ENCODE data around the gene ANKDD1A. TPM values are rescaled to one million over a fixed set of nuclear protein-coding genes. Genes with fewer than 3 reads are reported as not detected.
A peak's percentile ranks its signal among the peaks of the same experiment; 100 is the strongest.

Gene ANKDD1A
- total and polyA plus RNA-seq, 2 donors (not counting 1 experiment from before 2014, with no cell fraction given): 8.2 to 13.2 TPM

- Histone ChIP-seq H3K27ac (ENCODE audit: insufficient read depth, low read length) (peak overlapping the region; percentile 16), H3K4me3 (replicated peaks in 1 of 4; ENCODE audit: control extremely low read depth in 1 of 4, insufficient read depth in 1 of 4, low read depth in 3 of 4, low read length in 4 of 4) (no peak overlapping the region), H3K9me3 (ENCODE audit: control insufficient read depth, insufficient read depth, low read depth, low read length) (no peaks in the 10 kb centered on the region), H3K4me2 (ENCODE audit: extremely low read depth, insufficient read depth, low read length) (no peak overlapping the region), H3K79me2 (ENCODE audit: control insufficient read depth, insufficient read depth, low read length) (peaks cover 16% of the 10 kb centered on the region), H2AFZ (ENCODE audit: low read length) (no peak overlapping the region), H4K20me1 (ENCODE audit: control insufficient read depth, extremely low read depth, insufficient read depth, low read length) (no peaks in the 10 kb centered on the region), H3K27me3 (ENCODE audit: control insufficient read depth, insufficient read depth, low read length) (no peaks in the 10 kb centered on the region), H3K9ac (ENCODE audit: insufficient read depth, low read length) (no peak overlapping the region), H3K4me1 (ENCODE audit: control insufficient read depth, extremely low read depth, insufficient read depth, low read length) (peaks cover 38% of the 10 kb centered on the region), H3K36me3 (ENCODE audit: control insufficient read depth, insufficient read depth, low read length) (peaks cover 49% of the 10 kb centered on the region)
- TF ChIP-seq EZH2 (IDR thresholded peaks at IDR 0.05; ENCODE audit: low read length, missing control alignments): no peak
- TF ChIP-seq CTCF (conservative IDR thresholded peaks at IDR 0.05 in 1 of 2, IDR thresholded peaks at IDR 0.05 in 1 of 2; ENCODE audit: low read depth in 1 of 2, low read length in 2 of 2): no peak
- DNase-seq (ENCODE audit: low read depth in 2 of 2): no peak
Measured at GRCh38 chr15:64864068-64864467, 47.6 kb upstream of the ANKDD1A start.

- H3K4me2 ChIP-seq (ENCODE audit: extremely low read depth, insufficient read depth, low read length): peak overlapping the region; percentile 20
- no peaks in the 10 kb centered on the region for H3K9me3 ChIP-seq (ENCODE audit: control insufficient read depth, insufficient read depth, low read depth, low read length)
- peak overlapping the region; percentile 76 for H3K27ac ChIP-seq (ENCODE audit: insufficient read depth, low read length)
- H4K20me1 ChIP-seq (ENCODE audit: control insufficient read depth, extremely low read depth, insufficient read depth, low read length): no peaks in the 10 kb centered on the region
- H3K36me3 ChIP-seq (ENCODE audit: control insufficient read depth, insufficient read depth, low read length): peaks cover 42% of the 10 kb centered on the region
- no peak for DNase-seq (ENCODE audit: low read depth in 2 of 2)
- peaks cover 32% of the 10 kb centered on the region for H3K4me1 ChIP-seq (ENCODE audit: control insufficient read depth, extremely low read depth, insufficient read depth, low read length)
- no peak overlapping the region for H3K4me3 ChIP-seq (replicated peaks in 1 of 4; ENCODE audit: control extremely low read depth in 1 of 4, insufficient read depth in 1 of 4, low read depth in 3 of 4, low read length in 4 of 4)
- H3K79me2 ChIP-seq (ENCODE audit: control insufficient read depth, insufficient read depth, low read length): peaks cover 6% of the 10 kb centered on the region
- H2AFZ ChIP-seq (ENCODE audit: low read length): no peak overlapping the region
- H3K27me3 ChIP-seq (ENCODE audit: control insufficient read depth, insufficient read depth, low read length): no peaks in the 10 kb centered on the region
- TF ChIP-seq EZH2 (IDR thresholded peaks at IDR 0.05; ENCODE audit: low read length, missing control alignments) (no peak), CTCF (conservative IDR thresholded peaks at IDR 0.05 in 1 of 2, IDR thresholded peaks at IDR 0.05 in 1 of 2; ENCODE audit: low read depth in 1 of 2, low read length in 2 of 2) (no peak)
- no peak overlapping the region for H3K9ac ChIP-seq (ENCODE audit: insufficient read depth, low read length)
Measured at GRCh38 chr15:64865126-64865997, 46.3 kb upstream of the ANKDD1A start.

- H3K4me3 ChIP-seq (replicated peaks in 1 of 4; ENCODE audit: control extremely low read depth in 1 of 4, insufficient read depth in 1 of 4, low read depth in 3 of 4, low read length in 4 of 4): no peak overlapping the region
- peaks cover 38% of the 10 kb centered on the region for H3K36me3 ChIP-seq (ENCODE audit: control insufficient read depth, insufficient read depth, low read length)
- H2AFZ ChIP-seq (ENCODE audit: low read length): no peak overlapping the region
- no peaks in the 10 kb centered on the region for H3K27me3 ChIP-seq (ENCODE audit: control insufficient read depth, insufficient read depth, low read length)
- H3K79me2 ChIP-seq (ENCODE audit: control insufficient read depth, insufficient read depth, low read length): peaks cover 4% of the 10 kb centered on the region
- H3K4me2 ChIP-seq (ENCODE audit: extremely low read depth, insufficient read depth, low read length): peak overlapping the region; percentile 20
- DNase-seq (ENCODE audit: low read depth in 2 of 2): peak; percentile 90 to 97
- no peaks in the 10 kb centered on the region for H4K20me1 ChIP-seq (ENCODE audit: control insufficient read depth, extremely low read depth, insufficient read depth, low read length)
- H3K4me1 ChIP-seq (ENCODE audit: control insufficient read depth, extremely low read depth, insufficient read depth, low read length): peaks cover 32% of the 10 kb centered on the region
- no peaks in the 10 kb centered on the region for H3K9me3 ChIP-seq (ENCODE audit: control insufficient read depth, insufficient read depth, low read depth, low read length)
- H3K9ac ChIP-seq (ENCODE audit: insufficient read depth, low read length): no peak overlapping the region
- TF ChIP-seq CTCF (conservative IDR thresholded peaks at IDR 0.05 in 1 of 2, IDR thresholded peaks at IDR 0.05 in 1 of 2; ENCODE audit: low read depth in 1 of 2, low read length in 2 of 2): no peak
- H3K27ac ChIP-seq (ENCODE audit: insufficient read depth, low read length): peak overlapping the region; percentile 76
Measured at GRCh38 chr15:64865998-64866520, 45.6 kb upstream of the ANKDD1A start.

All from fibroblast of lung (primary cell).